HT-29 (cell line): ENCODE measurements around the gene MAPK12. TPM values are rescaled to one million over a fixed set of nuclear protein-coding genes. Genes with fewer than 3 reads are reported as not detected.

Source experiments
- DNase-seq: peaks from one replicate; pipeline ENCODE4 v3.0.0-alpha.2; 2015; ENCODE audit warnings: low spot score
- total RNA-seq: library from RNA; depleted of rRNA; stranded (reverse); fragments of >200 nt; shearing (Covaris generic); gene quantifications from 2 replicates; pipeline ENCODE4 v1.2.3, GENCODE V29; 2014

The MAPK12 gene
- total RNA-seq, 1 experiment from 2014 or later: 6.6 TPM

DNA sequence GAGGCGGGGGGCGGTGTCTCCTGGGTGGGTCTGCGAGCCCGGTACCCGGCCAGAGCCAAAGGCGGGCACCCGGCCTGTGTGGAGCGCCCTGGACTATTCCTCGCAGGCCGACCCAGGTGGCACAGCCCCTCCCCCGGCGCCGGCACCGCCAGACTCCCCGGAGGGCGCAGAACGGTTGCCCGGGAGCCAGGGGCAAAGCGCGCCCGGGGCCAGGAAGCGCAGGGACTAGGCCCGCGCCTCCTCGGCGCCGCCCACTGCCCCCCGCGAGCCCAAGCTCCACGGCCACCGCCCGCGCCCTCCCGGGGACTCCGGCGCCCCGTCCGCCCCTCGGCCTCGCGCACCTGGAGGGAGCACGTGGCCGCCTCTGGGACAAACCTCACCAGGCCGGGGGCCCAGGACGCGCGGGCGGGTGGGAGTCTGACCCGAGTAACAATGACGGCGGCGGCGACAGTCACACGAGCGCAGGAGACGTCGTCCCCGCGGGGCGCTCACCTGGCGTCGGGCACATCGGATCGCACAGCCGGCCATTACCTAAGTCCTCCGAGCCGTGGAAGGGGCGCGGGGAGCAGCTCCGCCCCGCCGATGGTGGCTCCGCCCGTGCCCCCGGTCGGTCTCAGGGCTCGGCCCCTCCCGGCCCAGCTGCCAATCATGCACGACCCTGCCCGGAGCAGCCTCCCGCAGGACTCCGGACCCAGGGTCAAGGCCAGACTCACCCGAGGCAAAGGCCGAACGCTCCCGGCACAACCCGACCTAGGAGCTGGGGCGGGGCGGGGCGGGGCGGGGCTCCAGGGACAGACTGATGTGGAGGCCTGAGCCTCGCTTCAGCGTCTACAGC is 38.5 kb upstream of the MAPK12 start:
- DNase-seq: peak; percentile 52

DNA sequence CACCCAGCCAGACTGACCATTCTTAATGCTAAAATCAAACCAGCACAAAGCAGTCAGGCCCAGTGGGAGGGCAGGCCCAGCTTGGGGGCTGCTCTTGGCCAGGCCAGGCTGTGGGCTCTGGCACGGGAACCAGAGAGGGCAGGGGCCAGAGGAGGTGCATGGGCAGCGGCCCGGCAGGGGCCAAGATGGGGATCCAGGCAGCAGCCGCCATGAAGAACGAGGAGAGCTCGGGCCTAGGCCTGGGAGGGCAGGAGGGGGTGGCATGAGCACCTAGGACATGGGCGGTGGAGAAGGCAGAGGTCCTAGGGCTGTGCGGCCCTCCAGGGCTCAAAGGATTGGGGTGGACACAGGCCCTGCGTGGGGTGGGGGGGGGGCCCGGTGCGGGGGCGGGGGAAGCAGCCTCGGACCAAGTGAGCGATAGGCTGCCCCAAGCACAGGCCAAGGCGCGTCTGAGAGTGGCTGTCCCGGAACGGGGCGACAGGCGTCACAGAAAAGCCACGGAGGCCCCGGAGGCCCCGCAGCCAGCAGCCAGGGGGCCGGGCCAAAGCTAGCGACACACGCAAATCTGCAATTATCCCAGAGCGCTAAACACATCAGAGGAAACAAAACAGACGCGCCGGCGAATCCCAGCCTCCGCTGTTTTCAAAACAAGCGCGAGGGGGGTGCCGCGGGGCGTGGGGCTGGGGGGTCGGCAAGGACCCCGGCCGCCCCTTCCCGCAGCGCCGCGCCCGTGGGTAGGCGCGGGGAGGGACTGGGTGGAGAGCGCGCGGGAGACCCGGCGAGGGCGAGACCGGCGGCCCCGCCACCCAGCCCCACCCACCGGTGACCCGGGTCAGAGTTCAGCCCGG is 37.7 kb upstream of the MAPK12 start:
- DNase-seq: peak; percentile 32

- DNase-seq: no peak
Measured at GRCh38 chr22:50298266-50298637, 36.8 kb upstream of the MAPK12 start.

- peak; percentile 12 for DNase-seq
Measured at GRCh38 chr22:50297510-50298265, 36.2 kb upstream of the MAPK12 start.

DNA sequence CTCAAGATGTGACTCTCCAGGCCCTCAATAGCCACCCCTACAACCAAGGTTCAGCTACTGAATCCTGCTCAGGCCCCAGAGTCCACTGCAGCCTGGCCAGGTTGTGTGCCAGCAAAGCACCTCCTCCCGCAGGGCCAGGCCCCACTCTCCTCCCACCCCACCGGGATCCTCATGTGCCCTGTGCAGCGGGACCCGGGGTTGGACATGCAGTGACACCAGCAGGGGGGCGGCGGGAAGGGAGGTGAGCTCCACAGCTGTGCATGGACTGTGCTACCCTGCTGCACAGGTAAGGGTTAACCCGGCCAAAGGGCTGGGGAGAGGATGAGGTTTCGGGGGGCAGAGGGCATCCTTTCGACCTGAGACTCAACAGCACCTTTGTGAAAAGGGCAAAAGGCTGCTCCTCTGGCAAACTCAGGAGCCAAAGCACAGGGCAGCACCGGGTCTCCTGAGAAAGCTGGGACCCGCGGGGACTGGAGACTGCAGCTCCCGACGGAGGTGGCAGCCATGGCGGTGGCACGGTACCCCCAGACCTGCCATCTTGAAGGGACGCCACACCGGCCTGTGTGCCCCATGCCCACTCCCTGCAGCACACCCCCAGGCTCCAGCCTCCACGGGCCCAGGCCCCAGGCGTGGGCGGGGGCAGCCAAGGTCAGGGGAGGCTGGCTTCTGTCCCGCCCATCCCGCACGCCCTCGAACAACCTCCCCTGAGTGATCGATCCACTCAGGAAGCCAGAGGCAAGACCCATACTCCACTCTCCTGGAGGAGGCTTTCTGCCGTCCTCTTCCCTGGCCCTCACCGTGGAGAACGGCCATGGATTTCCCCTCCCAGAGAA is 35.4 kb upstream of the MAPK12 start:
- DNase-seq: peak; percentile 15

GRCh38 chr22:50294319-50294656 is 32.8 kb upstream of the MAPK12 start:
- DNase-seq: peak; percentile 33

- DNase-seq: peak; percentile 89
Measured at GRCh38 chr22:50293441-50294318, 32.2 kb upstream of the MAPK12 start.

GRCh38 chr22:50292643-50293440 is 31.4 kb upstream of the MAPK12 start:
- peak; percentile 52 for DNase-seq

DNA sequence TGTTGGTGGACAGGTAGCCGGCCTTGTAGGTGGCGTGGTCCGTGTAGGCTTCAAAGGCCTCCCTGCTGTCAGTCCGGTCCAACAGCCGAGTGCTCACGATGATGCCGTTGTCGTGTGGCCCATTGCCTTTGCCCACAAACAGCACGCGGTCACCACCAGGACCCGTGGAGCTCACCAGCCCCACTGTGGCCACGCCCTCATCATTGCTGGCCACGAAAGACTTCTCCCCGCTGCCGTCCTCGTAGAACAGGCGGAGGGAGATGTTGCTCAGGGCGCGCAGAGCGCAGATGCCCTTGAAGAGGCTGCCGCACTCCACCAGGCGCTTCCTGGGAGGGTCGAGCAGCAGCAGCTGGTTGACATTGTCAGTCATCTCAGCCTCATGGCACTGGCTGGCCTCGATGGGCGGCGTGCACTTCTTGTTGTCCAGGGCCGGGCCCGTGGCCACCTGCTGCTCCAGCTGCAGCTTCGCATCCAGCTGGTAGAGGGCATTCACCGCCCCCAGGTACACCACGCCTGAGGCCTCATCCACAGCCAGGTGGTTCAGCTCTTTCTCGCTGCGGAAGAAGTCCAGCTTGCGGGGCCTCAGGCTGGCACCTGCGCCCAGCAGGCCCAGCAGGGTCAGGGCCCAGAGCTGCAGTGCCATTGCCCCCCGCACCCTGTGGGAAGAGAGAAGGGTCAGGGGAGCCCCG is 28.6 kb upstream of the MAPK12 start:
- no peak for DNase-seq

GRCh38 chr22:50289151-50289941 is 27.9 kb upstream of the MAPK12 start:
- DNase-seq: no peak

GRCh38 chr22:50287731-50288130 is 26.2 kb upstream of the MAPK12 start:
- DNase-seq: no peak

GRCh38 chr22:50286701-50287318 is 25.3 kb upstream of the MAPK12 start:
- no peak for DNase-seq

GRCh38 chr22:50286275-50286674 is 24.8 kb upstream of the MAPK12 start:
- no peak for DNase-seq

DNA sequence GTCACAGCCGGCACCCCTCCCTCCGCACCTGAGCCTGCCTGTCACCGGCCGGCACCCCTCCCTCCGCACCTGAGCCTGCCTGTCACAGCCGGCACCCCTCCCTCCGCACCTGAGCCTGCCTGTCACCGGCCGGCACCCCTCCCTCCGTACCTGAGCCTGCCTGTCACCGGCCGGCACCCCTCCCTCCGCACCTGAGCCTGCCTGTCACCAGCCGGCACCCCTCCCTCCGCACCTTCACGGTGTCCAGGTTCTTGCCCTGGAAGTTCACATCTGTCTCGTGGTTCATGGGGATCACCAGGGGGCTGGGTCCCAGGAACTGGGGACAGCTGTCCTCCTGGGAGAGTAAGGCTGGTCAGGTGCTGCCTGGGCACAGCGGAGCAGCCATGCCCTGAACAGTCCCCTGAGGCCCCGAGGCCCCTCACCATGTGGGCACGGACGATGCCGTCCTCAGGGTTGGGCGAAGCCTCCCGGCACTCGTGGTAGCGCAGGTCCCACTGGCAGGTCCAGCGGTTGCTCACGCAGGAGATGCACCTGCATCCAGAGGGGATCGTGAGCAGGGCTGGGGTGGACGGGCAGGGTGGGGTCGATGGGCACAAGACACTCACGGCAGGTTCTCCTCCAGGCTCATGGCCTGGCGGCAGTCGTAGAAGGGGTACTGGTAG is 24.2 kb upstream of the MAPK12 start:
- no peak for DNase-seq

DNA sequence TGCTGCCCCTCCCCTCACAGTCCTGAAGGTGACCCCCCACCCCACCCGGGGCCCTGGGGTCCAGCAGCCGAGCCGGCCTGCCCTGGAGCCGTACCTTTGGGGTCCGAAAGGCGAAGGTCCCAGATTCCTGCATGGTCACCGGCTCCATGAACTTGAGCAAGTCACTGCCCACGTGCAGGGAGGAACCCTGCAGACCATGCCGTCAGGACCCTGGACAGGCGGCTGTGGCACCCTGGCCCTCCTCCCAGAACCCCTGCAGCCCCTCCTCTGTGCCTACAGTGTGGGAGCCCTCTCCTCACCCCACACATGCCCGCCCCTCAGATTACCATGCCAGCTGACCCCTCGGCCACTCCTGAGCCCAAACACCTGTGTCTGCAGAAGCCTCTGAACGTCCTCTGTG is 23.0 kb upstream of the MAPK12 start:
- no peak for DNase-seq

DNA sequence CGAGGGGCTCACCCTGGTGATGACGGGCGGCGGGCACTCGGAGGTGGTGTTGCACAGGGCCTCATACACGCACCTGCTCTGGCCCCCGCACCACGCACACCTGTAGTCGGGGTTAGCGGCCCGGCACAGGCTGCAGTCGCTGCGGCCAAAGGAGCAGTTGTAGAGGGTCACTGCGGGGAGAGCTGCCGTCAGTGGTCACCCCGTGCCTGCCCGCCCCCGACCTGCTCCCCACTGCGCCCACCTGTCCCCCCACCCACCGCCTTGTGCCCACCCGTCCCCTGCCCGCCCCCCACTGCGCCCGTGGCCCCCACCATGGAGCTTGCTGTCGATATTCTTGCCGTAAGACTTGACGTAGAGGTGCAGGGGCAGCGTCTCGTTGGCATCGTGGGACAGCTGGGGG is 22.3 kb upstream of the MAPK12 start:
- no peak for DNase-seq
